ENCODE data around the gene GNG12. TPM values are rescaled to one million over a fixed set of nuclear protein-coding genes. Genes with fewer than 3 reads are reported as not detected.

The GNG12 gene
- polyA plus RNA-seq, 1 experiment = 185 TPM

DNA sequence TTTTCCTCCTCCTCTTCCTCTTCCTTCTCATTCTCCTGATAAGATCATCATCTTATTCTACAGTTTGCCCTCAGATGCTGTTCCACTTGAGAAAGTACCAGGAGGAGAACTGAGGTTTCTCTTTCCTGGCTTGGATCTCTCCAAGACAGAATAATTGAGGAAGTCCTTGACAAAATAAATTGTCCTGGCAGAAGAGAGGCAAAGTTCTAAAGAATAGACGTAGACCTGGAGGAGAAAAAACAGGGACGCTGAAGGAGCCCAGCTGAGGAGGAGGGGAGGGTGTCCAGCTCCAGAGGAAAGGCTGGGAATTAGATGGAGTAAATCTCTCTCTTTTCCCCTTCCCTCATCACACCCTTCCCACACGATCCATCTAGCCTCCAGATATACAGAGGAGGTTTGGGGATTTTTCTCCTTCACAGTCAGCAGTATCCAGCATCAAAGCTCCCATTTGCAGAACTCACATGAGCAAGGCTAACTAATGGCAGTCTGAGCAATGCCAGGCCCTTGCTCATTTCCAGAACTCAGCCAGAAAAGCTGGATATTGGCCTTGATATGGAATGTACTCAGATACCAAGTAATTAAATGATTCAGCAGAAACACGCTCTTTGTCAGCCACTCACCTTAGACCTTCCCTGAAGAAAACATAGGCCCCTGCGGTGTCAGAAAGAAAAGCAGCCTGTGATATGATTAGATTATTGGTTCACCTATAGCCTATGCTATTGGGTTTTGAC, 5.1 kb upstream of the GNG12 start:
- Histone ChIP-seq H3K27me3 (ENCODE audit: control insufficient read depth, insufficient read depth, low read length) (no peaks in the 10 kb centered on the region), H3K4me3 (ENCODE audit: low read depth, low read length) (no peak overlapping the region), H3K9me3 (ENCODE audit: control insufficient read depth, insufficient read depth, low read length) (no peaks in the 10 kb centered on the region), H3K27ac (ENCODE audit: low read depth, low read length) (no peak overlapping the region)
- TF ChIP-seq, protein P1, sequence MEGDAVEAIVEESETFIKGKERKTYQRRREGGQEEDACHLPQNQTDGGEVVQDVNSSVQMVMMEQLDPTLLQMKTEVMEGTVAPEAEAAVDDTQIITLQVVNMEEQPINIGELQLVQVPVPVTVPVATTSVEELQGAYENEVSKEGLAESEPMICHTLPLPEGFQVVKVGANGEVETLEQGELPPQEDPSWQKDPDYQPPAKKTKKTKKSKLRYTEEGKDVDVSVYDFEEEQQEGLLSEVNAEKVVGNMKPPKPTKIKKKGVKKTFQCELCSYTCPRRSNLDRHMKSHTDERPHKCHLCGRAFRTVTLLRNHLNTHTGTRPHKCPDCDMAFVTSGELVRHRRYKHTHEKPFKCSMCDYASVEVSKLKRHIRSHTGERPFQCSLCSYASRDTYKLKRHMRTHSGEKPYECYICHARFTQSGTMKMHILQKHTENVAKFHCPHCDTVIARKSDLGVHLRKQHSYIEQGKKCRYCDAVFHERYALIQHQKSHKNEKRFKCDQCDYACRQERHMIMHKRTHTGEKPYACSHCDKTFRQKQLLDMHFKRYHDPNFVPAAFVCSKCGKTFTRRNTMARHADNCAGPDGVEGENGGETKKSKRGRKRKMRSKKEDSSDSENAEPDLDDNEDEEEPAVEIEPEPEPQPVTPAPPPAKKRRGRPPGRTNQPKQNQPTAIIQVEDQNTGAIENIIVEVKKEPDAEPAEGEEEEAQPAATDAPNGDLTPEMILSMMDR (IDR thresholded peaks at IDR 0.05; ENCODE audit: low read depth, low read length) = no peak
- ChIA-PET POLR2A (no interaction called here), CTCF (interaction anchor here (0.7 to 4.6 kb wide), 6 partner anchors 13 to 303 kb away, joined by 3 to 23 read pairs (median 6); no protein-coding TSS in a partner anchor)
- no peak for DNase-seq (ENCODE audit: low read depth, low spot score)

DNA sequence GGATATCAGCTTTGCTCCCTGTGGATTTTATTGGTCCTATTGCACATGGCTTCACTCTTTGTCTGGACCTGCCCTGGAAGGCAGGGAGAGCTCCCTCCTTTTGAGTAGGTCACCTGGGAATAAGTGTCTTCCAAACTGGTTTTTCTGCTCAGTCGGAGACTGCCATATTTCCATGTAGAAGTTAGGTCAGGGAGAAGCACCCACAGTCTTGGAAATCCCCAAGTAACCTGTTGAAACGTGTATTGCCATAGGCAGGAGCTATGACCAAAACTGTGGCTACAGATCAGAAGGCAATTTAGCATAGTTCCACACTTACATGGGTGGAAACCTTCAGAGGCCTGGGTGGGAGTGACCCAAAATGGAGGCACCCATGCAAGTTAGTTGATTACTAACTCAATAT, 3.5 kb upstream of the GNG12 start:
- ChIA-PET POLR2A (no interaction called here), CTCF (interaction anchor here (0.5 to 4.6 kb wide), 6 partner anchors 17 to 301 kb away, joined by 3 to 28 read pairs (median 4); no protein-coding TSS in a partner anchor)
- no peak overlapping the region for H3K4me3 ChIP-seq (ENCODE audit: low read depth, low read length)
- no peaks in the 10 kb centered on the region for H3K27me3 ChIP-seq (ENCODE audit: control insufficient read depth, insufficient read depth, low read length)
- no peak for DNase-seq (ENCODE audit: low read depth, low spot score)
- no peak overlapping the region for H3K27ac ChIP-seq (ENCODE audit: low read depth, low read length)
- H3K9me3 ChIP-seq (ENCODE audit: control insufficient read depth, insufficient read depth, low read length) = no peaks in the 10 kb centered on the region
- TF ChIP-seq, protein P1 (IDR thresholded peaks at IDR 0.05; ENCODE audit: low read depth, low read length) = no peak

DNA sequence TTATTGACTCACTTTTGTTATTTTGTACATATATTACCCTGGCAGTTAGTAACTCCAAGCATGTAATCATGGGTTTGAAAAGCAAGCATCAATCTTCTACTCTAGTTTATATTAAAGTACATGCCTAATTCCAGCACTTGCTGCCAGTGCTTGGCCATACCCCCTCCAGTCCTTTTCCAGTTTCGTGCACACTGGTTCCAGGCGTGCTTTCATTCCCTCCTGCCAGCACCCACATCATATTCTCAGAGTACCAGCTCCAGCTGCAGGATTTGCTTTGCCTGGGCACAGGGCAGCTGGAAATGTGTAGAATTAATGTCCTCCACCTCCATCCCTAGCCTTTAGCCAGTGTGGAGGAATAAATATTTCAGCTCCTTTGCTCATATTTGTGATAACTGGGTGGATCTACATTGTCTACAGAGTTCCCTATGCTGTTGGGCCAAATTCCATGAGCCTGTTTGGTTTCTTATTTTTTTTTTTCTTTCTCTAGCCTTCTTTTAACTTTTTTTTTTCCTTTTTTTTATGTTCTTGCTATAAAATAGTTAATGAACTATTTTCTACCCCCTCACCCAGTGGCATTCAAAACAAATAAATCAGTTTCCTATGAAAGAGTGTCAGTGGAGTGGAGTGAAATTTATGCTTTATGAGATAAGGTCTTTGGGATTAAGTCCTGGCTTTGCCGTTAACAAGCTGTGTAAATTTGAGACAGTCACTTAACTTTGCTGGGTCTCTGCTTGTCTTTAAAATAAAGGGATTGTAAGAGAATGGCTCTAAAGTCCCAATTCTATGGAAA, 2.6 kb upstream of the GNG12 start:
- Histone ChIP-seq H3K9me3 (ENCODE audit: control insufficient read depth, insufficient read depth, low read length) (no peaks in the 10 kb centered on the region), H3K27me3 (ENCODE audit: control insufficient read depth, insufficient read depth, low read length) (no peaks in the 10 kb centered on the region), H3K4me3 (ENCODE audit: low read depth, low read length) (no peak overlapping the region), H3K27ac (ENCODE audit: low read depth, low read length) (no peak overlapping the region)
- ChIA-PET CTCF (interaction anchor here (0.5 to 3.7 kb wide), 7 partner anchors 18 to 511 kb away, joined by 3 to 28 read pairs (median 3); no protein-coding TSS in a partner anchor), POLR2A (interaction anchor here (0.5 kb wide), 1 partner anchor 20 kb away, joined by 4 read pairs; no protein-coding TSS in a partner anchor)
- DNase-seq (ENCODE audit: low read depth, low spot score) = no peak
- TF ChIP-seq, protein P1 (IDR thresholded peaks at IDR 0.05; ENCODE audit: low read depth, low read length) = no peak

DNA sequence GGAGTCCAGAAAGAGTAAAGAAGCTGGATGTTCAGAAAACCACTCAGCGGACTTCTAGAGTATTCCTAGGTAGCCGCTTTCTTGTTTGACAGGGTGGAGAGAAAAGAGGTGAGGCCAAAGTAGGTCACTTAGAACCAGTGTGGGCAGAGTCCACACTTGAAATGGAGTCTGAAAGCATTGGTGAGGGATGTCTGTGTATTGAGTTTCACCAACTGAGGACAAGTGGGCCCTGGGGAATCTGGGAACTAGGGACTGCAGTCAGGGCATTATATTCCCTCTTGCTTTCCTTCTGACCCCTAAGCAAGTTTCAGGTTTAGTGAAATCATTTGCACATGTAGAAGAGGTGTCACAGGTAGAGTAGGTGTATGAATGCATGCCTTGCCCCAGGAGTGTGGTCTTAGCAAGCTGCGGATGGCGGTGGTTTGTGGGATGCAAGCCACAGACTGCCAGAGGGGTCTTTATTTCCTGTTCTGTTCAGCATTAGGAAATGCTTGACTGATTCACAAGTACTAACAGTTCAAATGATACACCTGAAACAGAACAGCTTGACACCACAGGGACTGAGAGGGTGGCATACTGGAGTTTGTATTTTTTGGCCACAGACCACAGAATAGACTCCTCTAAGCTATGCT, 1.1 kb upstream of the GNG12 start:
- CTCF ChIA-PET = interaction anchor here (1.5 to 3.7 kb wide), 3 partner anchors 16 to 74 kb away, joined by 8 to 28 read pairs (median 9); no protein-coding TSS in a partner anchor
- no peak overlapping the region for H3K4me3 ChIP-seq (ENCODE audit: low read depth, low read length)
- TF ChIP-seq, protein P1 (IDR thresholded peaks at IDR 0.05; ENCODE audit: low read depth, low read length) = no peak
- H3K27me3 ChIP-seq (ENCODE audit: control insufficient read depth, insufficient read depth, low read length) = no peaks in the 10 kb centered on the region
- POLR2A ChIA-PET = no interaction called here
- DNase-seq (ENCODE audit: low read depth, low spot score) = no peak
- no peaks in the 10 kb centered on the region for H3K9me3 ChIP-seq (ENCODE audit: control insufficient read depth, insufficient read depth, low read length)
- H3K27ac ChIP-seq (ENCODE audit: low read depth, low read length) = no peak overlapping the region

Measured in AG04450 (cell line).